GM23248 (cell line): ENCODE data around the gene TMEM234.

ENCODE experiments used
- EZH2 ChIP-seq: fragments of 200-600 bp; sonication (generic); IDR thresholded peaks from 2 replicates; pipeline ENCODE4 v1.6.1; 2018; ENCODE audit warnings: antibody characterized with exemption, mild to moderate bottlenecking; ENCODE audit not compliant: insufficient read depth, poor library complexity, severe bottlenecking
- EZH2phosphoT487 ChIP-seq: fragments of 200-600 bp; sonication (generic); IDR thresholded peaks from 2 replicates; pipeline ENCODE4 v1.6.1; 2018; ENCODE audit warnings: antibody characterized with exemption, moderate library complexity, mild to moderate bottlenecking, low read depth; ENCODE audit not compliant: insufficient read depth

DNA sequence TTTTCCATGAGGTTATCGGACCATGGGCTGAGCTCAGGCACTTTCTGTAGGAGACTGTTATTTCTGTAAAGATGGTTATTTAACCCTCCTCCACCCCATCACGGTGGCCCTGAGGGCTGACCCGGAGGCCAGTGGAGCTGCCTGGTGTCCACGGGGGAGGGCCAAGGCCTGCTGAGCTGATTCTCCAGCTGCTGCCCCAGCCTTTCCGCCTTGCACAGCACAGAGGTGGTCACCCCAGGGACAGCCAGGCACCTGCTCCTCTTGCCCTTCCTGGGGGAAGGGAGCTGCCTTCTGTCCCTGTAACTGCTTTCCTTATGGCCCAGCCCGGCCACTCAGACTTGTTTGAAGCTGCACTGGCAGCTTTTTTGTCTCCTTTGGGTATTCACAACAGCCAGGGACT, 24.3 kb downstream of the TMEM234 start:
- TF ChIP-seq EZH2phosphoT487, result no peak
- TF ChIP-seq EZH2, result no peak
